HEK293 (cell line): ENCODE data around the gene HOXB8.

ENCODE experiments used
- BCL11B ChIP-seq: fragments of 450-650 bp; formaldehyde crosslinking; IDR thresholded peaks from 2 replicates; pipeline ENCODE4 v1.5.1; 2016; ENCODE audit warnings: low read depth, missing biosample characterization, missing genetic modification characterization
- GLI2 ChIP-seq: fragments of 450-650 bp; formaldehyde crosslinking; IDR thresholded peaks from 2 replicates; pipeline ENCODE4; 2017; ENCODE audit warnings: missing biosample characterization, missing genetic modification characterization, low read depth, borderline replicate concordance
- HOXA7 ChIP-seq: sonication (generic); formaldehyde crosslinking; IDR thresholded peaks from 2 replicates; pipeline ENCODE4 v1.8.1; 2022; ENCODE audit warnings: missing genetic modification reagents, borderline replicate concordance
- KLF7 ChIP-seq: fragments of 450-650 bp; formaldehyde crosslinking; IDR thresholded peaks from 2 replicates; pipeline ENCODE4 v1.5.1; 2016; ENCODE audit warnings: missing biosample characterization, missing genetic modification characterization, borderline replicate concordance
- KLF8 ChIP-seq: fragments of 450-650 bp; formaldehyde crosslinking; IDR thresholded peaks from 2 replicates; pipeline ENCODE4 v1.5.1; 2016; ENCODE audit warnings: missing biosample characterization, missing genetic modification characterization
- SP2 ChIP-seq: fragments of 450-650 bp; formaldehyde crosslinking; IDR thresholded peaks from 2 replicates; pipeline ENCODE4 v1.5.1; 2016; ENCODE audit warnings: missing biosample characterization, missing genetic modification characterization
- ZBTB1 ChIP-seq: fragments of 450-650 bp; formaldehyde crosslinking; IDR thresholded peaks from 2 replicates; pipeline ENCODE4 v1.5.1; 2016; ENCODE audit warnings: missing biosample characterization, missing genetic modification characterization
- ZBTB17 ChIP-seq: fragments of 450-650 bp; formaldehyde crosslinking; IDR thresholded peaks from 2 replicates; pipeline ENCODE4 v1.5.1; 2016; ENCODE audit warnings: missing biosample characterization, missing genetic modification characterization
- ZBTB48 ChIP-seq: fragments of 450-650 bp; formaldehyde crosslinking; IDR thresholded peaks from 2 replicates; pipeline ENCODE4 v1.5.1; 2016; ENCODE audit warnings: missing biosample characterization, missing genetic modification characterization
- ZFP37 ChIP-seq: fragments of 450-650 bp; formaldehyde crosslinking; IDR thresholded peaks from 2 replicates; pipeline ENCODE4 v1.5.1; 2016; ENCODE audit warnings: missing biosample characterization, missing genetic modification characterization
- ZNF2 ChIP-seq: fragments of 450-650 bp; formaldehyde crosslinking; IDR thresholded peaks from 2 replicates; pipeline ENCODE4 v1.5.1; 2016; ENCODE audit warnings: missing biosample characterization, missing genetic modification characterization
- ZNF311 ChIP-seq: fragments of 450-650 bp; formaldehyde crosslinking; IDR thresholded peaks from 2 replicates; pipeline ENCODE4 v1.5.1; 2017; ENCODE audit warnings: missing biosample characterization, missing genetic modification characterization, borderline replicate concordance
- ZNF391 ChIP-seq: fragments of 450-650 bp; formaldehyde crosslinking; IDR thresholded peaks from 2 replicates; pipeline ENCODE4 v1.5.1; 2016; ENCODE audit warnings: low read depth, missing biosample characterization, missing genetic modification characterization, borderline replicate concordance
- ZNF558 ChIP-seq: fragments of 450-650 bp; formaldehyde crosslinking; IDR thresholded peaks from 2 replicates; pipeline ENCODE4 v1.5.1; 2016; ENCODE audit warnings: missing biosample characterization, missing genetic modification characterization
- ZNF585B ChIP-seq: fragments of 450-650 bp; formaldehyde crosslinking; IDR thresholded peaks from 2 replicates; pipeline ENCODE4 v1.5.1; 2016; ENCODE audit warnings: missing biosample characterization, missing genetic modification characterization
- ZNF76 ChIP-seq: fragments of 450-650 bp; formaldehyde crosslinking; IDR thresholded peaks from 2 replicates; pipeline ENCODE4; 2016; ENCODE audit warnings: low read depth, missing biosample characterization, missing genetic modification characterization, borderline replicate concordance
- ZNF830 ChIP-seq: fragments of 450-650 bp; IDR thresholded peaks from 2 replicates; pipeline ENCODE4 v1.5.0; 2018; ENCODE audit warnings: missing biosample characterization, missing genetic modification characterization, low read depth, mild to moderate bottlenecking, moderate library complexity
- ZNF837 ChIP-seq: fragments of 450-650 bp; formaldehyde crosslinking; IDR thresholded peaks from 2 replicates; pipeline ENCODE4 v1.5.1; 2016; ENCODE audit warnings: missing biosample characterization, missing genetic modification characterization
- ZSCAN16 ChIP-seq: fragments of 450-650 bp; formaldehyde crosslinking; IDR thresholded peaks from 2 replicates; pipeline ENCODE4 v1.5.1; 2016; ENCODE audit warnings: missing biosample characterization, missing genetic modification characterization
- ZSCAN30 ChIP-seq: fragments of 450-650 bp; IDR thresholded peaks from 2 replicates; pipeline ENCODE4 v1.5.1; 2018; ENCODE audit warnings: missing biosample characterization, mild to moderate bottlenecking, missing genetic modification characterization, moderate library complexity
- ZSCAN5A ChIP-seq: fragments of 450-650 bp; formaldehyde crosslinking; IDR thresholded peaks from 2 replicates; pipeline ENCODE4 v1.5.1; 2016; ENCODE audit warnings: missing biosample characterization, missing genetic modification characterization
- ZXDB ChIP-seq: fragments of 450-650 bp; formaldehyde crosslinking; IDR thresholded peaks from 2 replicates; pipeline ENCODE4 v1.5.1; 2016; ENCODE audit warnings: missing biosample characterization, missing genetic modification characterization
- TF ChIP-seq, protein P1 (sequence below): fragments of 450-650 bp; formaldehyde crosslinking; IDR thresholded peaks from 2 replicates; pipeline ENCODE4 v1.5.1; 2016; ENCODE audit warnings: missing biosample characterization, missing genetic modification characterization, low read depth
- TF ChIP-seq, protein P2 (sequence below): fragments of 450-650 bp; formaldehyde crosslinking; IDR thresholded peaks from 2 replicates; pipeline ENCODE4 v1.5.1; 2016; ENCODE audit warnings: missing biosample characterization, missing genetic modification characterization
- TF ChIP-seq, protein P3 (sequence below): fragments of 450-650 bp; formaldehyde crosslinking; IDR thresholded peaks from 2 replicates; pipeline ENCODE4 v1.5.1; 2017; ENCODE audit warnings: missing biosample characterization, missing genetic modification characterization
- TF ChIP-seq, protein P4 (sequence below): fragments of 450-650 bp; formaldehyde crosslinking; IDR thresholded peaks from 2 replicates; pipeline ENCODE4 v1.5.1; 2016; ENCODE audit warnings: missing biosample characterization, missing genetic modification characterization
- TF ChIP-seq, protein P5 (sequence below): fragments of 450-650 bp; formaldehyde crosslinking; IDR thresholded peaks from 2 replicates; pipeline ENCODE4 v1.5.1; 2016; ENCODE audit warnings: missing biosample characterization, missing genetic modification characterization

HOXB8 gene

GRCh38 chr17:48589831-48590606, 25.1 kb downstream of the HOXB8 start, which contains the start of gene HOXB3 (continued):
- TF ChIP-seq, protein P1, sequence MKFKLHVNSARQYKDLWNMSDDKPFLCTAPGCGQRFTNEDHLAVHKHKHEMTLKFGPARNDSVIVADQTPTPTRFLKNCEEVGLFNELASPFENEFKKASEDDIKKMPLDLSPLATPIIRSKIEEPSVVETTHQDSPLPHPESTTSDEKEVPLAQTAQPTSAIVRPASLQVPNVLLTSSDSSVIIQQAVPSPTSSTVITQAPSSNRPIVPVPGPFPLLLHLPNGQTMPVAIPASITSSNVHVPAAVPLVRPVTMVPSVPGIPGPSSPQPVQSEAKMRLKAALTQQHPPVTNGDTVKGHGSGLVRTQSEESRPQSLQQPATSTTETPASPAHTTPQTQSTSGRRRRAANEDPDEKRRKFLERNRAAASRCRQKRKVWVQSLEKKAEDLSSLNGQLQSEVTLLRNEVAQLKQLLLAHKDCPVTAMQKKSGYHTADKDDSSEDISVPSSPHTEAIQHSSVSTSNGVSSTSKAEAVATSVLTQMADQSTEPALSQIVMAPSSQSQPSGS (tag by site-specific recombination): no peak
- TF ChIP-seq ZBTB17 (tag by site-specific recombination) (peak; percentile 78), KLF7 (tag by site-specific recombination) (peak; percentile 80; the same call in 1 of the 2 replicates), ZNF585B (tag by site-specific recombination) (no peak), KLF8 (tag by site-specific recombination) (peak; percentile 72), ZNF830 (tag by site-specific recombination) (no peak), ZSCAN16 (peak; percentile 59; the same call in 1 of the 2 replicates), BCL11B (peak; percentile 89), ZNF311 (no peak), GLI2 (tag by site-specific recombination) (peak; percentile 54; the same call in 1 of the 2 replicates), ZNF76 (tag by site-specific recombination) (peak; percentile 41; the same call in 1 of the 2 replicates), SP2 (peak; percentile 57; the same call in 1 of the 2 replicates), ZNF558 (tag by site-specific recombination) (peak; percentile 51; the same call in 1 of the 2 replicates), HOXA7 (CRISPR knock-in tag) (no peak), ZNF837 (tag by site-specific recombination) (no peak), ZFP37 (tag by site-specific recombination) (peak; percentile 42; the same call in 1 of the 2 replicates), ZBTB1 (tag by site-specific recombination) (0 out of 2 replicates have a peak, but pooled peaks have one; percentile 15), ZSCAN5A (tag by site-specific recombination) (no peak), ZSCAN30 (tag by site-specific recombination) (peak; percentile 88; the same call in 1 of the 2 replicates), ZNF391 (tag by site-specific recombination) (peak; percentile 67), ZNF2 (tag by site-specific recombination) (peak; percentile 57), ZXDB (tag by site-specific recombination) (peak; percentile 94), ZBTB48 (tag by site-specific recombination) (peak; percentile 91)
- TF ChIP-seq, protein P2, sequence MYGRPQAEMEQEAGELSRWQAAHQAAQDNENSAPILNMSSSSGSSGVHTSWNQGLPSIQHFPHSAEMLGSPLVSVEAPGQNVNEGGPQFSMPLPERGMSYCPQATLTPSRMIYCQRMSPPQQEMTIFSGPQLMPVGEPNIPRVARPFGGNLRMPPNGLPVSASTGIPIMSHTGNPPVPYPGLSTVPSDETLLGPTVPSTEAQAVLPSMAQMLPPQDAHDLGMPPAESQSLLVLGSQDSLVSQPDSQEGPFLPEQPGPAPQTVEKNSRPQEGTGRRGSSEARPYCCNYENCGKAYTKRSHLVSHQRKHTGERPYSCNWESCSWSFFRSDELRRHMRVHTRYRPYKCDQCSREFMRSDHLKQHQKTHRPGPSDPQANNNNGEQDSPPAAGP (tag by site-specific recombination): peak; percentile 92
- TF ChIP-seq, protein P3, sequence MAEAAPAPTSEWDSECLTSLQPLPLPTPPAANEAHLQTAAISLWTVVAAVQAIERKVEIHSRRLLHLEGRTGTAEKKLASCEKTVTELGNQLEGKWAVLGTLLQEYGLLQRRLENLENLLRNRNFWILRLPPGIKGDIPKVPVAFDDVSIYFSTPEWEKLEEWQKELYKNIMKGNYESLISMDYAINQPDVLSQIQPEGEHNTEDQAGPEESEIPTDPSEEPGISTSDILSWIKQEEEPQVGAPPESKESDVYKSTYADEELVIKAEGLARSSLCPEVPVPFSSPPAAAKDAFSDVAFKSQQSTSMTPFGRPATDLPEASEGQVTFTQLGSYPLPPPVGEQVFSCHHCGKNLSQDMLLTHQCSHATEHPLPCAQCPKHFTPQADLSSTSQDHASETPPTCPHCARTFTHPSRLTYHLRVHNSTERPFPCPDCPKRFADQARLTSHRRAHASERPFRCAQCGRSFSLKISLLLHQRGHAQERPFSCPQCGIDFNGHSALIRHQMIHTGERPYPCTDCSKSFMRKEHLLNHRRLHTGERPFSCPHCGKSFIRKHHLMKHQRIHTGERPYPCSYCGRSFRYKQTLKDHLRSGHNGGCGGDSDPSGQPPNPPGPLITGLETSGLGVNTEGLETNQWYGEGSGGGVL: peak; percentile 63; the same call in 1 of the 2 replicates
- TF ChIP-seq, protein P4, sequence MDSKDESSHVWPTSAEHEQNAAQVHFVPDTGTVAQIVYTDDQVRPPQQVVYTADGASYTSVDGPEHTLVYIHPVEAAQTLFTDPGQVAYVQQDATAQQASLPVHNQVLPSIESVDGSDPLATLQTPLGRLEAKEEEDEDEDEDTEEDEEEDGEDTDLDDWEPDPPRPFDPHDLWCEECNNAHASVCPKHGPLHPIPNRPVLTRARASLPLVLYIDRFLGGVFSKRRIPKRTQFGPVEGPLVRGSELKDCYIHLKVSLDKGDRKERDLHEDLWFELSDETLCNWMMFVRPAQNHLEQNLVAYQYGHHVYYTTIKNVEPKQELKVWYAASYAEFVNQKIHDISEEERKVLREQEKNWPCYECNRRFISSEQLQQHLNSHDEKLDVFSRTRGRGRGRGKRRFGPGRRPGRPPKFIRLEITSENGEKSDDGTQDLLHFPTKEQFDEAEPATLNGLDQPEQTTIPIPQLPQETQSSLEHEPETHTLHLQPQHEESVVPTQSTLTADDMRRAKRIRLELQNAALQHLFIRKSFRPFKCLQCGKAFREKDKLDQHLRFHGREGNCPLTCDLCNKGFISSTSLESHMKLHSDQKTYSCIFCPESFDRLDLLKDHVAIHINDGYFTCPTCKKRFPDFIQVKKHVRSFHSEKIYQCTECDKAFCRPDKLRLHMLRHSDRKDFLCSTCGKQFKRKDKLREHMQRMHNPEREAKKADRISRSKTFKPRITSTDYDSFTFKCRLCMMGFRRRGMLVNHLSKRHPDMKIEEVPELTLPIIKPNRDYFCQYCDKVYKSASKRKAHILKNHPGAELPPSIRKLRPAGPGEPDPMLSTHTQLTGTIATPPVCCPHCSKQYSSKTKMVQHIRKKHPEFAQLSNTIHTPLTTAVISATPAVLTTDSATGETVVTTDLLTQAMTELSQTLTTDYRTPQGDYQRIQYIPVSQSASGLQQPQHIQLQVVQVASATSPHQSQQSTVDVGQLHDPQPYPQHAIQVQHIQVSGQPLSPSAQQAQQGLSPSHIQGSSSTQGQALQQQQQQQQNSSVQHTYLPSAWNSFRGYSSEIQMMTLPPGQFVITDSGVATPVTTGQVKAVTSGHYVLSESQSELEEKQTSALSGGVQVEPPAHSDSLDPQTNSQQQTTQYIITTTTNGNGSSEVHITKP (tag by site-specific recombination): peak; percentile 39
- TF ChIP-seq, protein P5, sequence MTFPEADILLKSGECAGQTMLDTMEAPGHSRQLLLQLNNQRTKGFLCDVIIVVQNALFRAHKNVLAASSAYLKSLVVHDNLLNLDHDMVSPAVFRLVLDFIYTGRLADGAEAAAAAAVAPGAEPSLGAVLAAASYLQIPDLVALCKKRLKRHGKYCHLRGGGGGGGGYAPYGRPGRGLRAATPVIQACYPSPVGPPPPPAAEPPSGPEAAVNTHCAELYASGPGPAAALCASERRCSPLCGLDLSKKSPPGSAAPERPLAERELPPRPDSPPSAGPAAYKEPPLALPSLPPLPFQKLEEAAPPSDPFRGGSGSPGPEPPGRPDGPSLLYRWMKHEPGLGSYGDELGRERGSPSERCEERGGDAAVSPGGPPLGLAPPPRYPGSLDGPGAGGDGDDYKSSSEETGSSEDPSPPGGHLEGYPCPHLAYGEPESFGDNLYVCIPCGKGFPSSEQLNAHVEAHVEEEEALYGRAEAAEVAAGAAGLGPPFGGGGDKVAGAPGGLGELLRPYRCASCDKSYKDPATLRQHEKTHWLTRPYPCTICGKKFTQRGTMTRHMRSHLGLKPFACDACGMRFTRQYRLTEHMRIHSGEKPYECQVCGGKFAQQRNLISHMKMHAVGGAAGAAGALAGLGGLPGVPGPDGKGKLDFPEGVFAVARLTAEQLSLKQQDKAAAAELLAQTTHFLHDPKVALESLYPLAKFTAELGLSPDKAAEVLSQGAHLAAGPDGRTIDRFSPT (tag by site-specific recombination): peak; percentile 96
